NCI-H2196 treated with DMSO at 0.1 percent for 48 hours (cell line): ENCODE data around the gene PSKH1.

Source experiments
- DNase-seq: peaks from one replicate; lab custom pipeline; 2025; ENCODE audit not compliant: unreplicated experiment; lab: John Stamatoyannopoulos, UW

PSKH1 gene

DNA sequence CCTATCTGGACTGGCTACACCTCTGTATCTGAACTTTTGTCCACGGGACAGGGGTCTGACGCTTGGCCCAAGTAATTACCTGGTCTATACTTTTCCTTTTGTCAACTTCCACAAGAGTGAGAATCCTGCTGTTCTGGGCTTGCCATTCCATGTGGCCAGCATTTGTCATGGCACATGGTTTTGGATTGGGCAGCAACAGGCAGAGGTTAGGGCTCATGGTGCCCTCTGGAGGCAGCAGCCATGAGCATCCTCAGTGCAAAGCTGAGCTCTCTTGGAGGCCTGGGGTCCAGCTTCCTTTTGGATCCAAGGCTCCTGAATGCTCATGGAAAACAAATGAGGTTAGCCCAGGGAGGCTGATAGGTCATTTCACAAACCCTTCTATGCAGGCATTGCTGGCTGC is 27.7 kb upstream of the PSKH1 start:
- no peak for DNase-seq

DNA sequence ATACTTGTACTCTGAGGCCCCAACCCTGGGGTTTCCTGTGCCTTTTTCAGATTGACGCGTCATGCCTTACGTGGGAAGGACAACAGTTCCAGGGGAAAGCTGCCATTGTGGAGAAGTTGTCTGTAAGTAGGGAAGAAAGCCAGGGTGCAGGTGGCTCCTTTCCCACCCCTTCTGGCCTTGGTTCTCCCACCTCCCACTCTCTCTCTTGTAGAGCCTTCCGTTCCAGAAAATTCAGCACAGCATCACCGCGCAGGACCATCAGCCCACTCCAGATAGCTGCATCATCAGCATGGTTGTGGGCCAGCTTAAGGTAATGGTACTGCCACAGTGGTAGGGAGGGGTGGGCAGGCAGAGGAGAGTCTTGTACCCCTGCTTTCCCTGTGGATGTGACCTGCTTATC is 24.8 kb upstream of the PSKH1 start:
- DNase-seq, result no peak

DNA sequence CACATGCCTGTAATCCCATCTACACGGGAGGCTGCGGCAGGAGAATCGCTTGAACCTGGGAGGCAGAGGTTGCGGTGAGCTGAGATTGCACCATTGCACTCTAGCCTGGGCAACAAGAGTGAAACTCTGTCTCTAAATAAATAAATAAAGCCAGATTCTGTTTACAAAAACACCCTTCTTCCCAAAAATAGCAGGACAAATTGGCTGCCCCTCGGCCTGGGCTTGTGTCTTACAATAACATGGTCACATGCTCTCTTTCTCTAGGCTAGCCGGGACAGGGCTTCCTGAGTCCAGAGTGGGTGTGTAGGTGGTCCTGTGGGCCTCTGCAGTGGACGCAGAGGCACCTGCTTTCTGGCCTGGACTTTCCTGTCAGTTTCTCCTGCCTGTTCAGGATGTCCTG is 23.4 kb upstream of the PSKH1 start:
- no peak for DNase-seq

DNA sequence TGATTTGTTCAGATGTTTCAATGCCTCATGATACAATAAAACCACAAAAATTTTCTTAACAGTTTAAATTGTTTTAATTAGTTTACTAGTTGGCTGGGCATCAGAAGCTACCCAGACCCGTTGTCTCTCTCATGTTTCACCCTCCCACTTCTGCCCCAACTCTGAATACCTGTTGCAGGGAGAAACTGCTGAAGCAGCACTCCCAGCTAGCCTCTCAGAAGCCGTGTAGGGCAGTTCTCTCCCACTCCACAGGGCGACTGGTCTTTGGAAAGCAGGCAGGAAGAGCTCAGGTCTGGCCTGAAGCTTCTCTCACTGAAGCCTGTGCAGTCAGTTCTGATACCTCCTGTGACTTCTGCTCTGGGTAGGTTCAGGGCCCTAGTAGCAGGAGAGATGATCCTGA is 21.8 kb upstream of the PSKH1 start:
- DNase-seq, result no peak

- DNase-seq, result no peak
Measured at GRCh38 chr16:67872131-67872630, 20.9 kb upstream of the PSKH1 start.

GRCh38 chr16:67872631-67873434 is 20.2 kb upstream of the PSKH1 start, which contains the start of gene EDC4:
TSS of gene EDC4 (plus strand) at chr16:67873052. CDS start at chr16:67873262, 210 bp downstream.
- DNase-seq, result peak; percentile 22

DNA sequence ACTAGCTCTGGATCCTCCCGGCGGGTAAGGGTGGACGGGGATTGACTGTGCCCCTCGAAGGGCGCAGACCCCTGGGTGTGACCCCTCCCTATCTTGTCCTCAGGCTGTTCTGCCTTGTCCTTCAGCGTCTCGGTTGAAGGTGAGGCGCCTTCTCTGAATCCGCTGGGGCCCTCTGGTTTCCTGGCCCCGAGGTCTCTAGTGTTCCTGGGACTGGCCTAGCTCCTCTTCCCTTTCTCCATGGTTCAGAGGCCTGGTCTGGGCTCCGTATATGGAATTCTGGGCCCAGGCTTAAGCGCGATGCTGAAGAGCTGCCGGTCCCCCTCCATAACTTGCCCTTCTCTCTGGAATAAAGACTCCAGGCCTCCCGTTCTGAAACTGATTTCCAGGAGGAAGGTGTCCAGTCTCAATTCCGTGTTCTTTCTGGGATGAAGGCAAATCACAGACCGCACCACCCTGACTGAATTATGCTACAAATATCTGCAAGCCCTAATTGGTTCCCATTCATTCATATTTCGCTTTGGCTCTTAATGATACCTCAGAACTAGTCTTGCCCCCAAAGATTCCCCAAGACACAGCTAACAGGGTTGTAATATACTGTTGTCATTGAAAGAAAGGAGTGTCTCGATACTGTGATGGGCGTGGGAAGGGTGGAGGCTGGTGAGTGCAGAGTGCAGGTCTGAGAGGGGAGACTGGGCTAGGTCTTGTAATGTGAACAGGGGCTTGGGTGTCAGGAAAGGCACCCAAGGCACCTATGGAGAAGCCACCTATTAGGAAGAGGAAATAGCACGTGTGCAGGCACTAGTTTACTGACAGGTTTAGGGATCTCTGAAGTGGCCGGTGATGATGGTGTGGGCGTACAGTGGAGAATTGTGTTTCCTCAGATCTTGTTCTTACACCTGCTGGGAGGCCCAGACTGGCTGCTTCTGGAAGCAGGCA is 19.4 kb upstream of the PSKH1 start:
- DNase-seq, result no peak

- no peak for DNase-seq
Measured at GRCh38 chr16:67874372-67874771, 18.7 kb upstream of the PSKH1 start.

DNA sequence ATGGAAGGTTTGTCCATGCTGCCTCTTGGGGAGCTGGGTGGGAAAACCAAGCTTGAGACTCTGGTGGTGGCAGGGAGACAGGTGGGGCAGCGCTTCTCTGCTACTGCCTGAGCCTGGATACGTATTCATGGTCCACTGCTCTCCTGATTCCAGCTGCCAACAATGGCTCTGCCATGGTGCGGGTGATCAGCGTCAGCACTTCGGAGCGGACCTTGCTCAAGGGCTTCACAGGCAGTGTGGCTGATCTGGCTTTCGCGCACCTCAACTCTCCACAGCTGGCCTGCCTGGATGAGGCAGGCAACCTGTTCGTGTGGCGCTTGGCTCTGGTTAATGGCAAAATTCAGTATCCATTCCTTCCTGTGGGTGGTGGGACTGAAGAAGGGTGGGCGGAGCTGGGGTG is 16.0 kb upstream of the PSKH1 start:
- DNase-seq, result no peak

DNA sequence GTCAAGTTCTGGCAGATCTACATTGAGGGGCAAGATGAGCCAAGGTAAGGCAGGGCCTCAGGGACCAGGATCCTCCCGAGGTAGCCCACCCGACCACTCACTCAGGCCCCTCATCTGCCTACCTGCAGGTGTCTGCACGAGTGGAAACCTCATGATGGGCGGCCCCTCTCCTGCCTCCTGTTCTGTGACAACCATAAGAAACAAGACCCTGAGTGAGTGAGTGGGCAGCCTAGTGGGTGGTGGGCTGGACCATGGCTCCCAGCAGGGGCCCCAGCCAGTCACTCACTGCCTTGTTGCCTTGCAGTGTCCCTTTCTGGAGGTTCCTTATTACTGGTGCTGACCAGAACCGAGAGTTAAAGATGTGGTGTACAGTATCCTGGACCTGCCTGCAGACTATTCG is 14.8 kb upstream of the PSKH1 start:
- no peak for DNase-seq

- no peak for DNase-seq
Measured at GRCh38 chr16:67878846-67879245, 14.2 kb upstream of the PSKH1 start.

DNA sequence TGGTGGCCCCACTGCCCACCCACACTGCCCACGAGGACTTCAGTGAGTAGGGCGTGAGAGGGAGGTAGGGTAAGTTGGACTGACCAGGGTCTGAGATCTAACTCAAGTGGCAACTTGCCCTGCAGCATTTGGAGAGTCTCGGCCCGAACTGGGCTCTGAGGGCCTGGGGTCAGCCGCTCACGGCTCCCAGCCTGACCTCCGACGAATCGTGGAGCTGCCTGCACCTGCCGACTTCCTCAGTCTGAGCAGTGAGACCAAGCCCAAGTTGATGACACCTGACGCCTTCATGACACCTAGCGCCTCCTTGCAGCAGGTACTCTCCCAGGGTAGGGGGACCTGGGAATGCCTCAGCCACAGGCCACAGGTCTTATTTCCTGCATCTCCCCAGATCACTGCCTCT is 13.6 kb upstream of the PSKH1 start:
- no peak for DNase-seq

DNA sequence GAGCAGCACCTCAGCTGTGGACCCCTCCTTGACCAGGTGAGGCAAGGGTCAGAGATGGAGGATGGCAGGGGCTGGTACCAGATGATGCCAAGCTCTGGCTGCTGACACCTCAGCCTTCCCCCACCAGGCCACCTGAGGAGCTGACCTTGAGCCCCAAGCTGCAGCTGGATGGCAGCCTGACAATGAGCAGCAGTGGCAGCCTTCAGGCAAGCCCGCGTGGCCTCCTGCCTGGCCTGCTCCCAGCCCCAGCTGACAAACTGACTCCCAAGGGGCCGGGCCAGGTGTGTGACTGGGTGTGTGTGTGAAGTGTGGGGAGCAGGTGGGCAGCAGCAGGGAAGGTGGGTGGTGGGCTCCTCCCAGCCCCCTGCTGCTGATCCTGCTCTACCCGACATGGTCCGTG is 13.1 kb upstream of the PSKH1 start:
- DNase-seq, result no peak

DNA sequence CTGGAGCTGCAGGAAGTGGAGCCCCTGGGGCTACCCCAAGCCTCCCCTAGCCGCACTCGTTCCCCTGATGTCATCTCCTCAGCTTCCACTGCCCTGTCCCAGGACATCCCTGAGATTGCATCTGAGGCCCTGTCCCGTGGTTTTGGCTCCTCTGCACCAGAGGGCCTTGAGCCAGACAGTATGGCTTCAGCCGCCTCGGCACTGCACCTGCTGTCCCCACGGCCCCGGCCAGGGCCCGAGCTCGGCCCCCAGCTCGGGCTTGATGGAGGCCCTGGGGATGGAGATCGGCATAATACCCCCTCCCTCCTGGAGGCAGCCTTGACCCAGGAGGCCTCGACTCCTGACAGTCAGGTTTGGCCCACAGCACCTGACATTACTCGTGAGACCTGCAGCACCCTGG is 12.5 kb upstream of the PSKH1 start:
- no peak for DNase-seq

DNA sequence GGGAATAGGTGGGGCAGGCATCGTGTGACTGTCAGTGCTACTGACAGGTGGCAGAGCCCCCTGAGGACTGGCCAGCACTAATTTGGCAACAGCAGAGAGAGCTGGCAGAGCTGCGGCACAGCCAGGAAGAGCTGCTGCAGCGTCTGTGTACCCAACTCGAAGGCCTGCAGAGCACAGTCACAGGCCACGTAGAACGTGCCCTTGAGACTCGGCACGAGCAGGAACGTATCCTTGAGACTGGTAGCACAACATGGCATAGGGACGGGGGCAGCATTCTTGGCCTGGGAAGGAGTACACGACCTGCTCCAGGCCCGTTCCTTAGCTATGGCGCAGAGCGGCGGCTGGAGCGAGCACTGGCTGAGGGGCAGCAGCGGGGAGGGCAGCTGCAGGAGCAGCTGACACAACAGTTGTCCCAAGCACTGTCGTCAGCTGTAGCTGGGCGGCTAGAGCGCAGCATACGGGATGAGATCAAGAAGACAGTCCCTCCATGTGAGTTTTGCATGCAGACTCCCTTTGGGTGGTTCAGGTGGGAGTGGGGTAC is 11.4 kb upstream of the PSKH1 start:
- DNase-seq, result no peak

GRCh38 chr16:67882374-67883145 is 10.5 kb upstream of the PSKH1 start:
- peak; percentile 44 for DNase-seq

GRCh38 chr16:67883146-67883871 is 9.7 kb upstream of the PSKH1 start:
- no peak for DNase-seq

DNA sequence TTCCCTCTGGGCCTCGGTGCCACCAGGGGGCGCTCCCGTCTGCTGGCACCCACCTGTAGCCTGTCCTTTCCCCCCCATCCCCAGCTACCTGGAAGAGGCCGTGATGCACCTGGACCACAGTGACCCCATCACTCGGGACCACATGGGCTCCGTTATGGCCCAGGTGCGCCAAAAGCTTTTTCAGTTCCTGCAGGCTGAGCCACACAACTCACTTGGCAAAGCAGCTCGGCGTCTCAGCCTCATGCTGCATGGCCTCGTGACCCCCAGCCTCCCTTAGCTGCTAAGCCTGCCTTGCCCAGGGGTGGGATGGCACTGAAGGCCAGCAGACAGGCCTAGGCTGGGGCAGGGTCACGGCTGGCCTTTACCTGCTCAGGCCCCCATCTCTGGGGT is 9.2 kb upstream of the PSKH1 start:
- DNase-seq, result no peak

DNA sequence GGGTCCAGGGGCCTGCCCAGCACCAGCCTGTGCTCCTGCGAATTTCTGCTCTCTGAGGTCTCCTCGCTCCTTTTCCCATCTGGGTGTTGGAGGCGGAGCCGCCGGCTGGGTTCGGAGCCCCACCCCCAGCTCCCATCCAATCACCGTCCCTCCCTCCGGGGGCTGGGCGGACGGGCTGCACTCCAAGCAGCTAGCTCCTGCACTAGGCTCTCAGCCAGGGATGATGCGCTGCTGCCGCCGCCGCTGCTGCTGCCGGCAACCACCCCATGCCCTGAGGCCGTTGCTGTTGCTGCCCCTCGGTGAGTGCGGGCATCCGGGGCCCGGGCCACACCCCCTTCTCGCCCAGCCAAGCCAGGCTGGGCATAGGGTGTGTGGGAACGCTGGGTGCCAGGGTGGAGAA is 8.4 kb upstream of the PSKH1 start, which contains the start of gene NRN1L:
NRN1L (plus strand) TSS at position 202 of the 400 bp plus-strand sequence; CDS start at position 221, 19 bp downstream.
- peak; percentile 72 for DNase-seq

DNA sequence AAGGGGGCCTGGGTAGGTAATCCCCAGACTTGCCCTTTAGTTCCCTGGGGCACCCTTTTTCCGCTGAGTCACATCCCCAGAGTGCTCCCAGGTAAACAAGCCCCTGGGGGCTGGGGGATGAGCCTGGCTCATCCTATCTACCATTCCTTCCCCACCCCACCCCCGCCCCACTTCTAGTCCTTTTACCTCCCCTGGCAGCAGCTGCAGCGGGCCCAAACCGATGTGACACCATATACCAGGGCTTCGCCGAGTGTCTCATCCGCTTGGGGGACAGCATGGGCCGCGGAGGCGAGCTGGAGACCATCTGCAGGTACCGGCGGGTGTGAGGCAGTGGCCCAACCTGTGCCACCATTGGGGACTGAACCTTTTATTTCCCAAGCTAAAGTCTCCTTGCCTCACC is 7.5 kb upstream of the PSKH1 start:
- no peak for DNase-seq
